Measurements from ENCODE around the gene AKT2.

The AKT2 gene

GRCh38 chr19:40322271-40322610 is 37.1 kb upstream of the AKT2 start:
- Histone ChIP-seq H3K4me3 (ENCODE audit: low read length) (no peak overlapping the region), H2AFZ (ENCODE audit: low read length) (no peak overlapping the region), H3K9ac (ENCODE audit: low read length) (no peak overlapping the region), H3K4me2 (ENCODE audit: low read depth, low read length) (no peak overlapping the region), H3K27me3 (replicated peaks; ENCODE audit: insufficient read depth, low read length) (no peaks in the 10 kb centered on the region), H3K27ac (ENCODE audit: low read length) (no peak overlapping the region), H3K79me2 (ENCODE audit: low read length) (no peaks in the 10 kb centered on the region), H3K36me3 (replicated peaks; ENCODE audit: insufficient read depth, low read length) (no peaks in the 10 kb centered on the region; the same call in 1 of the 2 replicates), H3F3A (ENCODE audit: insufficient read depth, low read length) (no peaks in the 10 kb centered on the region), H3K9me2 (replicated peaks; ENCODE audit: insufficient read depth, low read length) (no peaks in the 10 kb centered on the region), H3K4me1 (ENCODE audit: low read length) (no peaks in the 10 kb centered on the region), H4K20me1 (ENCODE audit: insufficient read depth, low read length) (no peaks in the 10 kb centered on the region), H3K9me3 (replicated peaks; ENCODE audit: insufficient read depth, low read length) (no peaks in the 10 kb centered on the region)
- no peak for DNase-seq
- TF ChIP-seq EZH2 (optimal IDR thresholded peaks at IDR 0.05; ENCODE audit: low read depth, low read length) = no peak
- TF ChIP-seq EZH2phosphoT487 (IDR thresholded peaks at IDR 0.05; ENCODE audit: low read length) = no peak

- TF ChIP-seq EZH2phosphoT487 (IDR thresholded peaks at IDR 0.05; ENCODE audit: low read length) (no peak), CTCF (IDR thresholded peaks at IDR 0.05; ENCODE audit: low read length) (no peak), EZH2 (optimal IDR thresholded peaks at IDR 0.05; ENCODE audit: low read depth, low read length) (no peak)
- H3K4me3 ChIP-seq (ENCODE audit: low read length) = no peak overlapping the region
- no peak for DNase-seq
- H3K9me2 ChIP-seq (replicated peaks; ENCODE audit: insufficient read depth, low read length) = no peaks in the 10 kb centered on the region
- H3K9ac ChIP-seq (ENCODE audit: low read length) = no peak overlapping the region
- no peak overlapping the region for H3K4me2 ChIP-seq (ENCODE audit: low read depth, low read length)
- no peak overlapping the region for H3K27ac ChIP-seq (ENCODE audit: low read length)
- H3K4me1 ChIP-seq (ENCODE audit: low read length) = no peaks in the 10 kb centered on the region
- H2AFZ ChIP-seq (ENCODE audit: low read length) = no peak overlapping the region
- no peaks in the 10 kb centered on the region for H3F3A ChIP-seq (ENCODE audit: insufficient read depth, low read length)
- H3K27me3 ChIP-seq (replicated peaks; ENCODE audit: insufficient read depth, low read length) = no peaks in the 10 kb centered on the region
- no peaks in the 10 kb centered on the region; the same call in 1 of the 2 replicates for H3K36me3 ChIP-seq (replicated peaks; ENCODE audit: insufficient read depth, low read length)
- H4K20me1 ChIP-seq (ENCODE audit: insufficient read depth, low read length) = no peaks in the 10 kb centered on the region
- H3K79me2 ChIP-seq (ENCODE audit: low read length) = no peaks in the 10 kb centered on the region
- no peaks in the 10 kb centered on the region for H3K9me3 ChIP-seq (replicated peaks; ENCODE audit: insufficient read depth, low read length)
These were observed 36.6 kb upstream of the AKT2 start for GRCh38 chr19:40321566-40322270.

GRCh38 chr19:40321076-40321475 is 35.9 kb upstream of the AKT2 start:
- Histone ChIP-seq H3K27ac (ENCODE audit: low read length) (no peak overlapping the region), H3K4me2 (ENCODE audit: low read depth, low read length) (no peak overlapping the region), H3K9me3 (replicated peaks; ENCODE audit: insufficient read depth, low read length) (no peaks in the 10 kb centered on the region), H3K9ac (ENCODE audit: low read length) (no peak overlapping the region), H3K27me3 (replicated peaks; ENCODE audit: insufficient read depth, low read length) (no peaks in the 10 kb centered on the region), H3K4me1 (ENCODE audit: low read length) (no peaks in the 10 kb centered on the region), H3K4me3 (ENCODE audit: low read length) (no peak overlapping the region), H3K36me3 (replicated peaks; ENCODE audit: insufficient read depth, low read length) (no peaks in the 10 kb centered on the region; the same call in 1 of the 2 replicates), H3K79me2 (ENCODE audit: low read length) (no peaks in the 10 kb centered on the region), H3K9me2 (replicated peaks; ENCODE audit: insufficient read depth, low read length) (no peaks in the 10 kb centered on the region), H4K20me1 (ENCODE audit: insufficient read depth, low read length) (no peaks in the 10 kb centered on the region), H3F3A (ENCODE audit: insufficient read depth, low read length) (no peaks in the 10 kb centered on the region), H2AFZ (ENCODE audit: low read length) (no peak overlapping the region)
- TF ChIP-seq CTCF (IDR thresholded peaks at IDR 0.05; ENCODE audit: low read length) (no peak), EZH2 (optimal IDR thresholded peaks at IDR 0.05; ENCODE audit: low read depth, low read length) (no peak)
- no peak for DNase-seq

GRCh38 chr19:40320558-40320935 is 35.4 kb upstream of the AKT2 start:
- no peak overlapping the region for H3K9ac ChIP-seq (ENCODE audit: low read length)
- no peaks in the 10 kb centered on the region for H3K9me2 ChIP-seq (replicated peaks; ENCODE audit: insufficient read depth, low read length)
- H3K4me1 ChIP-seq (ENCODE audit: low read length) = no peaks in the 10 kb centered on the region
- H3K4me2 ChIP-seq (ENCODE audit: low read depth, low read length) = no peak overlapping the region
- H3K27me3 ChIP-seq (replicated peaks; ENCODE audit: insufficient read depth, low read length) = no peaks in the 10 kb centered on the region
- TF ChIP-seq EZH2 (optimal IDR thresholded peaks at IDR 0.05; ENCODE audit: low read depth, low read length) (no peak), EZH2phosphoT487 (IDR thresholded peaks at IDR 0.05; ENCODE audit: low read length) (no peak), CTCF (IDR thresholded peaks at IDR 0.05; ENCODE audit: low read length) (no peak)
- no peak overlapping the region for H2AFZ ChIP-seq (ENCODE audit: low read length)
- H3K79me2 ChIP-seq (ENCODE audit: low read length) = no peaks in the 10 kb centered on the region
- H3K4me3 ChIP-seq (ENCODE audit: low read length) = no peak overlapping the region
- H3F3A ChIP-seq (ENCODE audit: insufficient read depth, low read length) = no peaks in the 10 kb centered on the region
- no peak overlapping the region for H3K27ac ChIP-seq (ENCODE audit: low read length)
- H3K36me3 ChIP-seq (replicated peaks; ENCODE audit: insufficient read depth, low read length) = no peaks in the 10 kb centered on the region; the same call in 1 of the 2 replicates
- DNase-seq = no peak
- H4K20me1 ChIP-seq (ENCODE audit: insufficient read depth, low read length) = no peaks in the 10 kb centered on the region
- no peaks in the 10 kb centered on the region for H3K9me3 ChIP-seq (replicated peaks; ENCODE audit: insufficient read depth, low read length)

Data from MM.1S (cell line).